ENCODE measurements around the gene LIN52.

LIN52 gene

GRCh38 chr14:74084277-74085046 is at the start of gene LIN52, which contains the start of gene ALDH6A1:
Gene LIN52 (plus strand): TSS chr14:74084956. CDS start chr14:74084975, 19 bp downstream.
Gene ALDH6A1 (minus strand): TSS chr14:74084453. CDS start chr14:74084394, 59 bp downstream.
- peak; percentile 100 for DNase-seq

GRCh38 chr14:74035556-74035955 is 49.2 kb upstream of the LIN52 start:
- DNase-seq: no peak

- DNase-seq: peak; percentile 82
Observed at GRCh38 chr14:74038020-74038859, 46.5 kb upstream of the LIN52 start.

GRCh38 chr14:74042296-74042695 is 42.5 kb upstream of the LIN52 start:
- DNase-seq: no peak

GRCh38 chr14:74045522-74045921 is 39.2 kb upstream of the LIN52 start:
- no peak for DNase-seq

- no peak for DNase-seq
Observed at GRCh38 chr14:74048281-74048680, 36.5 kb upstream of the LIN52 start.

- DNase-seq: no peak
Observed at GRCh38 chr14:74049876-74050495, 34.8 kb upstream of the LIN52 start.

GRCh38 chr14:74062809-74063150 is 22.0 kb upstream of the LIN52 start:
- DNase-seq: no peak

GRCh38 chr14:74064426-74064825 is 20.3 kb upstream of the LIN52 start:
- DNase-seq: no peak

GRCh38 chr14:74064883-74065282 is 19.9 kb upstream of the LIN52 start:
- DNase-seq: no peak

GRCh38 chr14:74065746-74066575 is 18.8 kb upstream of the LIN52 start:
- no peak for DNase-seq

GRCh38 chr14:74077401-74077800 is 7.4 kb upstream of the LIN52 start:
- DNase-seq: no peak

GRCh38 chr14:74080820-74081460 is 3.8 kb upstream of the LIN52 start:
- no peak for DNase-seq

GRCh38 chr14:74081491-74081890 is 3.3 kb upstream of the LIN52 start:
- DNase-seq: no peak

- no peak for DNase-seq
Observed at GRCh38 chr14:74083161-74083560, 1.6 kb upstream of the LIN52 start.

GRCh38 chr14:74083784-74084276 is 926 bp upstream of the LIN52 start:
- no peak for DNase-seq

GRCh38 chr14:74085047-74085637 is 386 bp downstream of the LIN52 start:
- DNase-seq: no peak

- no peak for DNase-seq
Observed at GRCh38 chr14:74085828-74086227, 1.1 kb downstream of the LIN52 start.

GRCh38 chr14:74089251-74090020 is 4.7 kb downstream of the LIN52 start:
- no peak for DNase-seq

- DNase-seq: no peak
Observed at GRCh38 chr14:74105381-74105780, 20.6 kb downstream of the LIN52 start.

- no peak for DNase-seq
Observed at GRCh38 chr14:74109369-74109768, 24.6 kb downstream of the LIN52 start.
